Hematopoietic multipotent progenitor cell treated with erythropoietin and hydrocortisone succinate and interleukin-3 and kit ligand, for 4 days (in vitro differentiated cells): ENCODE measurements around the gene PIBF1.

Experiments
- DNase-seq: peaks from one replicate; pipeline ENCODE4 v3.0.0-alpha.2; 2015

PIBF1 gene

GRCh38 chr13:73062468-73062867 is 280.5 kb downstream of the PIBF1 start:
- no peak for DNase-seq

GRCh38 chr13:73063166-73063565 is 281.2 kb downstream of the PIBF1 start:
- DNase-seq = no peak

GRCh38 chr13:73065036-73065435 is 283.1 kb downstream of the PIBF1 start:
- no peak for DNase-seq

GRCh38 chr13:73065665-73066340 is 283.9 kb downstream of the PIBF1 start:
- no peak for DNase-seq
